ENCODE results near the gene SELENOV.
A peak's percentile ranks its signal among the peaks of the same experiment; 100 is the strongest.

The SELENOV gene

GRCh38 chr19:39524495-39524894 lies 9.6 kb downstream of the SELENOV start:
- no peak for DNase-seq

GRCh38 chr19:39525205-39525604 lies 10.3 kb downstream of the SELENOV start:
- no peak for DNase-seq

- DNase-seq: no peak
Measured at GRCh38 chr19:39531834-39532232, 16.9 kb downstream of the SELENOV start.

GRCh38 chr19:39532233-39533002 lies 17.5 kb downstream of the SELENOV start, which contains the start of gene EID2B:
EID2B (minus strand) TSS chr19:39532852; CDS start chr19:39532802, 50 bp downstream.
- DNase-seq: peak; percentile 81 to 89 (median 86)

GRCh38 chr19:39533003-39533512 lies 18.1 kb downstream of the SELENOV start:
- DNase-seq: no peak

- no peak for DNase-seq
Measured at GRCh38 chr19:39533791-39534190, 18.9 kb downstream of the SELENOV start.

GRCh38 chr19:39539165-39539517 lies 24.2 kb downstream of the SELENOV start:
- no peak for DNase-seq

- DNase-seq: peak; percentile 88 to 91 (median 89)
Measured at GRCh38 chr19:39539518-39540332, 24.8 kb downstream of the SELENOV start, which contains the start of gene EID2. EID2 (minus strand) TSS chr19:39540161; CDS start chr19:39540079, 82 bp downstream.

GRCh38 chr19:39540333-39540673 lies 25.4 kb downstream of the SELENOV start:
- no peak for DNase-seq

- DNase-seq: no peak
Measured at GRCh38 chr19:39542206-39542605, 27.3 kb downstream of the SELENOV start.

GRCh38 chr19:39543477-39543857 lies 28.5 kb downstream of the SELENOV start:
- DNase-seq: no peak

- no peak for DNase-seq
Measured at GRCh38 chr19:39544226-39544903, 29.4 kb downstream of the SELENOV start.

GRCh38 chr19:39544911-39545310 lies 30.0 kb downstream of the SELENOV start:
- DNase-seq: no peak

- no peak for DNase-seq
Measured at GRCh38 chr19:39546599-39546998, 31.7 kb downstream of the SELENOV start.

GRCh38 chr19:39550197-39550596 lies 35.3 kb downstream of the SELENOV start:
- no peak for DNase-seq

- DNase-seq: no peak
Measured at GRCh38 chr19:39553082-39553652, 38.2 kb downstream of the SELENOV start.

GRCh38 chr19:39554701-39555311 lies 39.9 kb downstream of the SELENOV start:
- DNase-seq: no peak

- DNase-seq: no peak
Measured at GRCh38 chr19:39555883-39556282, 40.9 kb downstream of the SELENOV start.

GRCh38 chr19:39557811-39558623 lies 43.1 kb downstream of the SELENOV start:
- no peak for DNase-seq

- no peak for DNase-seq
Measured at GRCh38 chr19:39558624-39559117, 43.7 kb downstream of the SELENOV start.

GRCh38 chr19:39563408-39563807 lies 48.5 kb downstream of the SELENOV start:
- DNase-seq: no peak

All from activated naive CD4-positive, alpha-beta T cell (primary cell).